OCI-LY3 (cell line): Measurements from ENCODE around the gene SPATA21.

Source experiments
- H2AFZ ChIP-seq: fragments of 200-600, 300-600 bp; shearing (Covaris generic); 2 replicates; pipeline ENCODE4 v1.6.0; 2014; ENCODE audit warnings: antibody characterized with exemption, low read depth, low read length
- H3K27ac ChIP-seq: fragments of 200-600, 300-600 bp; sonication (generic); 2 replicates; pipeline ENCODE4 v1.5.1; 2014; ENCODE audit warnings: mild to moderate bottlenecking, low read length, moderate library complexity, mixed read lengths
- H3K27me3 ChIP-seq: fragments of 200-600, 300-600 bp; sonication (generic); 2 replicates; pipeline ENCODE4 v1.6.1; 2014; ENCODE audit warnings: low read depth, low read length, mixed read lengths
- H3K36me3 ChIP-seq: fragments of 200-600, 300-600 bp; sonication (generic); replicated peaks from 2 replicates; pipeline ENCODE3; 2014; ENCODE audit warnings: low read depth, low read length, mixed read lengths
- H3K4me1 ChIP-seq: fragments of 300-600, 200-600 bp; sonication (generic); 2 replicates; pipeline ENCODE4 v1.6.1; 2014; ENCODE audit warnings: low read length, mixed read lengths
- H3K4me2 ChIP-seq: fragments of 200-600, 300-600 bp; sonication (generic); 2 replicates; pipeline ENCODE4 v1.6.1; 2014; ENCODE audit warnings: low read length, mixed read lengths
- H3K4me3 ChIP-seq: fragments of 300-600, 200-600 bp; sonication (generic); 2 replicates; pipeline ENCODE4 v1.5.1; 2014; ENCODE audit warnings: antibody characterized with exemption, mild to moderate bottlenecking, low read length, moderate library complexity
- H3K79me2 ChIP-seq: fragments of 300-600, 200-600 bp; shearing (Covaris generic); 2 replicates; pipeline ENCODE4 v1.6.1; 2014; ENCODE audit warnings: mild to moderate bottlenecking, low read length, mixed read lengths
- H3K9ac ChIP-seq: fragments of 300-600, 200-600 bp; shearing (Covaris generic); 2 replicates; pipeline ENCODE4 v1.6.0; 2014; ENCODE audit warnings: mild to moderate bottlenecking, low read length, moderate library complexity
- H3K9me3 ChIP-seq: fragments of 200-600, 300-600 bp; shearing (Covaris generic); 2 replicates; pipeline ENCODE4 v1.6.1; 2014; ENCODE audit warnings: low read length, mixed read lengths; ENCODE audit not compliant: insufficient read depth
- H4K20me1 ChIP-seq: fragments of 200-600, 300-600 bp; sonication (generic); 2 replicates; pipeline ENCODE4 v1.6.1; 2016; ENCODE audit warnings: low read length, mixed read lengths; ENCODE audit not compliant: insufficient read depth
- EZH2phosphoT487 ChIP-seq: fragments of 200-600 bp; shearing (Covaris generic); IDR thresholded peaks from 2 replicates; pipeline ENCODE4 v1.6.1; 2018; ENCODE audit warnings: antibody characterized with exemption, mixed run types, low read depth
- TF ChIP-seq, protein P1 (sequence below): fragments of 200-600, 300-600 bp; sonication (generic); IDR thresholded peaks from 2 replicates; pipeline ENCODE4 v1.5.1; 2014; ENCODE audit warnings: antibody characterized with exemption, low read length, low read depth

SPATA21 gene

DNA sequence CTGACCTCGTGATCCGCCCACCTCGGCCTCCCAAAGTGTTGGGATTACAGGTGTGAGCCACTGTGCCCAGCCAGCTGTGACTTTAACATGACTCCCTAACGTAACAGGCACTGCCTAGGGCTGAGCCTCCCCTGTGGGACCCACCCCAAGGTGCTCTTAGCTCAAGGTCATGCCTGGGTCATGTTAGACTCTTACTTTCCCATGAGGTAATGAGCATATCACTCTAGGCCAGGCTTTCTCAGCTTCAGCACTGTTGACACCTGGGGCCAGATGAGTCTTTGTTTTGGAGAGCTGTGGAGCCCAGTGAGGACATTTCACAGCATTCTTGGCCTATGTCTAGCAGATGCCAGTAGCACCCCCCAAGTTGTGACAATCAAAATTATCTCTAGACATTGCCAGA is 7.8 kb upstream of the SPATA21 start:
- Histone ChIP-seq H3K79me2 (peaks cover 37% of the 10 kb centered on the region), H3K9me3 (no peaks in the 10 kb centered on the region), H3K9ac (no peak overlapping the region), H3K27me3 (no peaks in the 10 kb centered on the region), H3K4me2 (no peak overlapping the region), H2AFZ (no peak overlapping the region), H3K36me3 (peaks cover 18% of the 10 kb centered on the region), H3K4me3 (no peak overlapping the region), H3K27ac (no peak overlapping the region), H3K4me1 (peaks cover 16% of the 10 kb centered on the region), H4K20me1 (no peaks in the 10 kb centered on the region)
- TF ChIP-seq, protein P1, sequence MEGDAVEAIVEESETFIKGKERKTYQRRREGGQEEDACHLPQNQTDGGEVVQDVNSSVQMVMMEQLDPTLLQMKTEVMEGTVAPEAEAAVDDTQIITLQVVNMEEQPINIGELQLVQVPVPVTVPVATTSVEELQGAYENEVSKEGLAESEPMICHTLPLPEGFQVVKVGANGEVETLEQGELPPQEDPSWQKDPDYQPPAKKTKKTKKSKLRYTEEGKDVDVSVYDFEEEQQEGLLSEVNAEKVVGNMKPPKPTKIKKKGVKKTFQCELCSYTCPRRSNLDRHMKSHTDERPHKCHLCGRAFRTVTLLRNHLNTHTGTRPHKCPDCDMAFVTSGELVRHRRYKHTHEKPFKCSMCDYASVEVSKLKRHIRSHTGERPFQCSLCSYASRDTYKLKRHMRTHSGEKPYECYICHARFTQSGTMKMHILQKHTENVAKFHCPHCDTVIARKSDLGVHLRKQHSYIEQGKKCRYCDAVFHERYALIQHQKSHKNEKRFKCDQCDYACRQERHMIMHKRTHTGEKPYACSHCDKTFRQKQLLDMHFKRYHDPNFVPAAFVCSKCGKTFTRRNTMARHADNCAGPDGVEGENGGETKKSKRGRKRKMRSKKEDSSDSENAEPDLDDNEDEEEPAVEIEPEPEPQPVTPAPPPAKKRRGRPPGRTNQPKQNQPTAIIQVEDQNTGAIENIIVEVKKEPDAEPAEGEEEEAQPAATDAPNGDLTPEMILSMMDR, result no peak
- TF ChIP-seq EZH2phosphoT487, result no peak

DNA sequence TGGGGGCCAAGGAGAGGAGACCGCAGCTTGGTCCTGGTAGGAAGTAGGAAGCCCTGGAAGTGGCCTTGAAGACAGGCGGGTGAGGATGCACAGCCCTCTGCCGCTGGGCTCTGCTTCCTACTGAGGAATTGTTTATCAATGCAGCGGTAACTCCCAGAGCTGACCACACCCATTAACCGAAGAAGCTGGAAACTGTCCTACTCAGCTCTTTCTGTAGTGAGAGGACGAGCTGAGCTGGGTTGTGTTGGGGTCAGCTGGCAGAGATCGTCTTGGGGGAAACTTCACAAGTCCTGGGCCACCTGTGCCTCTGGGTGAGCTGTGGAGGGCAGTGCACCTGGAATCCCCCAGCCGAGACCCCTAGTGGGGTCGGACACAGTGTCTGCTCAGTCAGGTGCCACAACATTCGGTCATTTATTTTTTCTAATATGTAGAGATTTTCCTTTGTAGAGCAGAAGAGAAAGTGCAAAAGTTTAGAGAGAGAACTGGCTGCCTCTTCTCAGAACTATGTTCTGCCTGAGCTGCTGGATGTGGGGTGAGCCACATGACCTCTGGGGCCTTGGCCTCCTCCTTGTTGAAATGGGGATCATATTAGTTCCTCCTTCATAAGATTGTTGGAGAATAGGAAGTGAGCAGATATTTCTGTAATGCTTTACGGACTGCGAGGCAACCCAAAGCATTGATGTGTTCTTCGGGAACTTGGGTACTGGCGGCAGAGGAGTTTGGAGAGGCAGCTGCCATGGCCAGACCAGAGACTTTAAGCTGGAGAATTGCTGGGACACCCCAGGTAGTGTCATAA is 6.9 kb upstream of the SPATA21 start:
- Histone ChIP-seq H3K27ac (no peak overlapping the region), H3K4me2 (no peak overlapping the region), H3K4me1 (peaks cover 13% of the 10 kb centered on the region), H4K20me1 (no peaks in the 10 kb centered on the region), H3K9ac (no peak overlapping the region), H3K79me2 (peaks cover 37% of the 10 kb centered on the region), H2AFZ (no peak overlapping the region), H3K9me3 (no peaks in the 10 kb centered on the region), H3K27me3 (no peaks in the 10 kb centered on the region), H3K4me3 (no peak overlapping the region), H3K36me3 (peaks cover 15% of the 10 kb centered on the region)
- TF ChIP-seq EZH2phosphoT487, result no peak
- TF ChIP-seq, protein P1, result no peak

DNA sequence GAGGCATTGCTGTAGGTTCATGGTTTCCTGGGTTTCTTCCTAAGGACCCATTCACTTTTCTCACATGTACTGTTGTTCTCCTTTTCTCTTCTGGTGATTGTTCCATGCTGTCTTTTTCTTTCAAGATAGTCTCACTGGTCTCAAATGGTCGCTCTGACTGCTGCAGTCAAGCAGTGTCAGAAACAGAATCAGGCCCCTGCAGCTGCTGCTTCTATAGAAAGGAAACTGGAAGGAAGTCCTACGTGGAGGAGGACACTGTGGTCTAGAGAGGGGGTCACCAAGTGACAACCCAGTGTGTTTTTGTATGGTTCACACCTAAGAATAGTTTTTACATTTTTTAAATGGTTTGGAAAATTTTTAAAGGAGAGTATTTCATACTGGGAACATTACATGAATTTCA is 5.7 kb upstream of the SPATA21 start:
- H3K4me3 ChIP-seq, result no peak overlapping the region
- no peaks in the 10 kb centered on the region for H3K27me3 ChIP-seq
- H3K4me1 ChIP-seq, result peaks cover 13% of the 10 kb centered on the region
- peaks cover 14% of the 10 kb centered on the region for H3K36me3 ChIP-seq
- no peak overlapping the region for H3K27ac ChIP-seq
- H4K20me1 ChIP-seq, result no peaks in the 10 kb centered on the region
- no peaks in the 10 kb centered on the region for H3K9me3 ChIP-seq
- H3K9ac ChIP-seq, result no peak overlapping the region
- H2AFZ ChIP-seq, result no peak overlapping the region
- no peak overlapping the region for H3K4me2 ChIP-seq
- H3K79me2 ChIP-seq, result peaks cover 37% of the 10 kb centered on the region
- TF ChIP-seq, protein P1, result no peak
- no peak for TF ChIP-seq EZH2phosphoT487

DNA sequence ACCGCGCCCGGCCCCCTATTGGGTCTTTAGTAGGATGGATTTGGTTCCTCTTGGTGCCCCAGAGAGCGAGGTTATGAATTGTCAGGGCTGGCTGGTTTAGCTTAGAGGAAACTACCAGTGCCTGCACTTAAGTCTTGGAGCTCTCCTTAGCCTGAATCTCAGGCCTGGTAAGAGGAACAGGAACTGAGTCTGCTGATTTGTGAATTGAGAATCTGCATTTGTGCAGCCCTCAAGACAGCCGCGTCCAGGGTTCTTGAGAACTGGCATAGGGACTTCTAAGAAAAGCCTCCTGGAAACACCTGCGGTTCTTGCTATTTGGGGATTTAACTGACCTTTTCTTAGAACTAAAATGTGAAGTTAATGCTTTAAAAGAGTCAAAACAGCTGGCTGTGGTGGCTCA is 5.0 kb upstream of the SPATA21 start:
- H3K4me2 ChIP-seq, result peak overlapping the region; percentile 3; the same call in 1 of the 2 replicates

More for the DNA sequence above, 5.0 kb upstream of the SPATA21 start:
- H3K4me1 ChIP-seq, result peaks cover 13% of the 10 kb centered on the region
- TF ChIP-seq, protein P1, result no peak
- no peak for TF ChIP-seq EZH2phosphoT487
- H3K27me3 ChIP-seq, result no peaks in the 10 kb centered on the region
- H3K36me3 ChIP-seq, result peaks cover 14% of the 10 kb centered on the region
- H3K9me3 ChIP-seq, result no peaks in the 10 kb centered on the region
- no peak overlapping the region for H3K27ac ChIP-seq
- H2AFZ ChIP-seq, result no peak overlapping the region
- H3K9ac ChIP-seq, result no peak overlapping the region
- no peaks in the 10 kb centered on the region for H4K20me1 ChIP-seq
- H3K4me3 ChIP-seq, result no peak overlapping the region
- H3K79me2 ChIP-seq, result peaks cover 37% of the 10 kb centered on the region
